GM19043 (cell line): ENCODE results near the gene RAD51C.
"Not testable (repeated sequence)": the region's sequence is repeated elsewhere in the genome, so short reads cannot be mapped to it uniquely, and the experiment has no call there.

Experiments
- ATAC-seq: cut with Tn5 transposase; IDR thresholded peaks from one replicate; pipeline ENCODE4 v1.9.1; 2021; ENCODE audit warnings: low read depth; ENCODE audit not compliant: unreplicated experiment

RAD51C gene

DNA sequence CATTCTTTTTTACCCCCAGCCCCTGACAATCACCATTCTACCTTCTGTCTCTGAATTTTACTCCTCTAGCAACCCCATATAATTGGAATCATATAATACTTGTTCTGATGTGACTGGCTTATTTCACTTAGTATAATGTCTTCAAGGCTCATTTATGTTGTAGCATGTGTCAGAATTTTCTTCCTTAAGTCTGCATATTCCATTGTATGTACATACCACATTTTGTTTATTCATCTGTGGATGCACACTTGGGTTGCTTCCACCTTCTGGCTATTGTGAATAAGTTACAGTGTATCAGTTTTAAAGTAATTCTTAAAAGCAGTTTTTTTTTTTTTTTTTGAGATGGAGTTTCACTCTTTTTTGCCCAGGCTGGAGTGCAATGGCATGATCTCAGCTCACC, 38.5 kb downstream of the RAD51C start:
- ATAC-seq, result no peak

DNA sequence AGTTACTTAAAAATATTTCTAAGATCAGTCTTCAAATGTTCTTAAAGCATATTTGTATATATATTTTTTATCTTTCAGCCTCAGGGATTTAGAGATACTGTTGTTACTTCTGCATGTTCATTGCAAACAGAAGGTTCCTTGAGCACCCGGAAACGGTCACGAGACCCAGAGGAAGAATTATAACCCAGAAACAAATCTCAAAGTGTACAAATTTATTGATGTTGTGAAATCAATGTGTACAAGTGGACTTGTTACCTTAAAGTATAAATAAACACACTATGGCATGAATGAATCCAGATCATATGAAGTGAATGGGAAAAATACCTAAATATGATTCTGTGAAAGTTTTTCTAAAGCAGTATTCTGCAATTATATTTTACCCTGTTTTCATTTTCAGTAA, 41.6 kb downstream of the RAD51C start:
- no peak for ATAC-seq

DNA sequence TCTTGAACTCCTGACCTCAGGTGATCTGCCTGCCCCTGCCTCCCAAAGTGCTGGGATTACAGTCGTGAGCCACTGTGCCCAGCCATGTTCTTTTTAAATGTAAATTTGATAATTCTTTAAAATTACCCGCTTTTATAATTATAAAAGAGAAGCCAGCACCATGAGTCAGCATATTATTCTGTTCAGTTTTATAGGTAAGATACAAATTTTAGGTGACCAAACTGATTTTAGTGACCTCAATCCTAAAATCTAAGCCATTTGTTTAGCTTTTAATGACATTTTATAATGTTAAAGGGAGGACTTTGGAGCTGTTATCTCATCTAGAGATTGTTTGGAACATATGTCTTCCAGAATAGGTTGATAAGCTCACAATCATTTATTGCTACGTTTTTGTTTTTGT, 42.4 kb downstream of the RAD51C start:
- no peak for ATAC-seq

DNA sequence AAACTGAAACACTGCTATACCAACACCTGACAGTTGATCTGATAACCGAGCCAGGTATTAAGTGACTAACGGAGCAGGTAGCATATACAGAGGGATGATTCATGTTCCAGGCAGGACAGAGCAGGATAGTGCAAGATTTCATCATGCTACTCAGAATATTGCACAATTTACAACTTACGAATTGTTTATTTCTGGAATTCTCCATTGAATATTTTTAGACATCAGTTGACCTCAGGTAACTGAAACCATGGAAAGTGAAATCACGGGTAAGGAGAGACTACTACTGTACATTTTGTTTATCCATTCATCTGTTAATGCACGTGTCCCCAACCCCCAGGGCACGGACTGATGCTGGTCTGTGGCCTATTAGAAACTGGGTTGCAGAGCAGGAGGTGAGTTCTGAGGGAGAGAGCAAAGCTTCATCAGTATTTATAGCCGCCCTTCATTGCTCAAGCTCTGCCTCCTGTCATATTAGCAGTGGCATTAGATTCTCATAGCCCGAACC, 48.8 kb downstream of the RAD51C start:
- ATAC-seq, result no peak

DNA sequence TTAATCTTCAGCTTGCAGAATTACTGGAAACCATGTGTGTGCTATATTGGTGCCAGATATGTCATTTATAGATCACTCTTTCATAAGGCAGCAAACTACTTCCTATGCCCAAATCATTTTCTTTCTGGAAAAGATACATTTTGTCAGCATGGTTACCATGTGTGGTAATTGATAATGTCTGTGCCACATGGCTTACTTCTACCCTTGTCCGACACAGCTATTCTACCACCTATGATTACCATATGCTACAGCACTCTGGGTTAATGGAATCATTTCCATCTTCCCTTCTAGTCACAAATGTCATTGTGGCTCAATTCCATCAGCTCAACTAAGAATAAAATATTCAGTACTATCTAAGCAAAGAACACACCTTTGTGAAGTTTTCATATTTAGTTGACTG, 55.3 kb downstream of the RAD51C start:
- ATAC-seq, result no peak

DNA sequence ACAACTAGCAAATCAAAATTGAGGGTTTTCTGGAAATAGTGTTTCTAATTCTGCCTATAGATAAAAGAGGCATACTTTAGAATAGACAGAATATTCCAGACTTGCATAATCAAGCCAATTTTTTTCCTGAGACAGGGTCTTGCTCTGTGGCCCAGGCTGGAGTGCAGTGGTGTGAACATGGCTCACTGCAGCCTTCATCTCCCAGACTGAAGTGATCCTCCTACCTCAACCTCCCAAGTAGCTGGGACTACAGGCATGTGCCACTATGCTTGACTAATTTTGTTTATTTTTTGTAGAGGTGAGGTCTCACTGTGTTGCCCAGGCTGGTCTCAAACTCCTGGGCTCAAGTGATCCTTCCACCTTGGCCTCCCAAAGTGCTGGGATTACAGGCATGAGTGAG, 57.2 kb downstream of the RAD51C start:
- ATAC-seq, result not testable (repeated sequence)

DNA sequence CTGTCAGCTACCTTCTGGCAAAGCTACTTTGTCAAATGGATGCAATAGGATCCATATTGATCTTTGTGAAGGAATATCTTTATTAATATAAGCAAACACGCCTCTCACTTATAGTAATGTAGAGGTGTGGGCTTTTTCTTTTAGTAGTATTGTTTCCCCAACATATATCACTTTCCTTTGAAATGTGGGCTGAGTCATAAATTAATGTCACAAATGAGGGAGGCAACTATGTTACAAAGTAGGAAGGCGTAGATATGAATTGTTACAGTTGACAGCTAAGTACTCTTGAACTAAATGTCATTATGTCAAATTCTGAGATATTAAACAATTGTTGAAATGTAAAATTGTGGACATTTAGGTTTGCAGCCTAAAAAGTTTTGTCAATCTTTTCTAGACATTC, 60.6 kb downstream of the RAD51C start:
- no peak for ATAC-seq

DNA sequence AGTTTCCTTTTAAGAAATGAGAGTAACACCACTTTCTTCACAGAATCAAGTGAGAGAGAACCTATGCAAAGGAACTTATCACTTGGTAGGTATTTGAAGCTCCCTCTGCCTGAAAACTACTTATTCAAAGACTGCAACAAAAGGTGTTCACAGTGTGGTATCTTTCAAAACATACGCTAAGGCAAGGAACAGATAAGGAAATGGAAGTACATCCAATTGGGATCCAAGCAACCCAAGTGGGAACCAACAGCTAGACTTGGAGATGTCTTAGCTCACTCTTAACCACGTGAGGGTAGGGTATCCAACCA, 62.8 kb downstream of the RAD51C start:
- ATAC-seq, result no peak

DNA sequence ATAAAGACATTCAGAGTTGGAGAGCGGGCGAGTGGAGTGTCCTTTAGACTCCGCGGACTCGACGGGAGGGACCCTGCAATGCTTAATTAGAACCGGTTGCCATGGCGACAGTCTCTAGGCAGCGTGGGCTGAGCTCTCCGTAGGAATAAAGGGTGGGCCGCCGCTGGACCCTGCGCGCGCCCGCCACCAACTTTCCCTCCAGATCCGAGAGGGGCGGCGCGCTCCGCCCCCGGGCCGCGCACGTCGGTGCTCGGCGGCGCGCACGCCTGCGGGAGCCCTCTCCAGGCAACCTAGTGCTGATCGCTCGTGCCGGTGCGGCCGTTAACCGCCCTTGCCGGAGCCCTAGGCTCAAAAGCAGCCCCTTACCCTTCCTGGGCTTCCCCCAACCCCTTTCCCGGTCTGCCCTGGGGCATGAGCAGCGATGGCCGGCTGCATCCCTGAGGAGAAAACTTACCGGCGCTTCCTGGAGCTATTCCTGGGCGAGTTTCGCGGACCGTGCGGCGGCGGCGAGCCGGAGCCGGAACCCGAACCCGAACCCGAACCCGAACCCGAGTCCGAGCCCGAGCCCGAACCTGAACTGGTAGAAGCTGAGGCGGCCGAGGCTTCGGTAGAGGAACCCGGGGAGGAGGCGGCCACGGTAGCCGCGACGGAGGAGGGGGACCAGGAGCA, 63.3 kb downstream of the RAD51C start, which contains the start of gene PPM1E:
TSS of gene PPM1E (plus strand) at position 278 of the 669 bp plus-strand sequence.
- no peak for ATAC-seq

DNA sequence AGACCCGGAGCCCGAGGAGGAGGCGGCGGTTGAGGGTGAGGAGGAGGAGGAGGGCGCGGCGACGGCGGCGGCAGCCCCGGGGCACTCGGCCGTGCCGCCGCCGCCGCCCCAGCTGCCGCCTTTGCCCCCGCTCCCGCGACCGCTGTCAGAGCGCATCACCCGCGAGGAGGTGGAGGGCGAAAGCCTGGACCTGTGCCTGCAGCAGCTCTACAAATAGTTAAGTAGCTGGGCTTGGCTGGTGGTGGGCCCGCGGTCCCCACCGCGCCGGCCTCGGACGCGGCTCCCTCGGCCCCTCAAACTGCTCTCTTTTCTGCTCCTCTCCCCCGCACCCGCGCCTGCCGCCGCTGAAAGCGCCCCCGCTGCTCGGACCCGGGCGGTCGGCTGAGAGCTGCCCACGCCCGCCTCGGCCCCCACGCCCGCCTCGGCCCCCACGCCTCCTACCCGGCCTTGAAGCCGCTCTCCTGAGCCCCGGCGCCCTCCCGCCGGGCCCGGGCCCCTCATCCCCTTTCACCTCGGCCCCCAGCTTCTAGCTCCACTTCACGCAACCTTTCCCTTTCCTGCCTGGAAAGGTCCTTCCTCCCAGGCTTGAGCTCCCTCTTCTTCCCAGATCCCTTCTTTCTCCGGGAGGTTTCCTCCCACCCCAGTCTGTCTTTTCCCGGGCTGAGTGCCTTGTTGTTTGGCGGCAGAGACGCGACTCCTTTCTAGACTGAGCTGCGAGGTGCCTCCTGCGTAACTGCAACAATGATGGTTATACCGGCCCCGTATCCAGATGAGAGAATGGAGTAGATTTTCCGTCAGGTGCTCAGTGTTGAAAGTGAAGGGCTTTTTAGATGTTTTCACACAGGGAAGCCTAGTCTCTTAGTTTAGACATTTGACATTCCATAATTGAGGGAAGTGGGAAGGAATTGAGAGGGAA, 64.1 kb downstream of the RAD51C start:
- no peak for ATAC-seq

DNA sequence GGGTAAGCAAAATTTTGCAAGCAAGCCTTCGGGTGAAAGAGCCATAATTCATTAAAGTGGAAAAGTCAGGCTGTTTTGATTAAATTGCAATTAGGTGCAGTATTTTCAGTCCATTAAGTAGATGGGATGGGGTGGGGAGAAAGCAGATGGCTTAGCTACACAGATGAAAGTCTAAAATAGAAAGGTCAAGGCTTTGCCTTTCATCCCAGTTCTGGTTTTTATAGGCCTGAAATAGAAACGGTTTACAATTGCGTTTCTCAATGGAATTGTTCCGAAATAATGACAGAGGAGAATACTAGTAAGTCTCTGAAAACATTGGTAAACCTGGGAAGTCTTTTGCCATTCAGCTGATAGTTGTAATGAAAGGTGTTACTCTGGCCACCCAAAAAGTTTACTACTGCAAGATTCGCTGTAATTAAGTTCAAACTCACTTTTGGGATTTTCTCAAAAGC, 64.8 kb downstream of the RAD51C start:
- no peak for ATAC-seq

DNA sequence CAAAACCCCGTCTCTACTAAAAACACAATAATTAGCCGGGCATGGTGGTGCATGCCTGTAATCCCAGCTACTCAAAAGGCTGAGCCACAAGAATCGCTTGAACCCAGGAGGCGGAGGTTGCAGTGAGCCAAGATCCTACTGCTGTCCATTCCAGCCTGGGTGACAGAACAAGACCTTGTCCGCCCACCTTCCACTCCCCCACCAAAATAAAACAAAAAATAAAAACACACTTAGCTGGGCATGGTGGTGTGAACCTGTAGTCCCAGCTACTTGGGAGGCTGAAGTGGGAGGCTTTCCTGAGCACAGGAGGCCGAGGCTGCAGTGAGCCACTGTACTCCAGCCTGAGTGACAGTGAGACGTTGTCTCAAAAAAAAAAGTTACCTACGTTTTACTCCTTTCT, 66.5 kb downstream of the RAD51C start:
- no peak for ATAC-seq

DNA sequence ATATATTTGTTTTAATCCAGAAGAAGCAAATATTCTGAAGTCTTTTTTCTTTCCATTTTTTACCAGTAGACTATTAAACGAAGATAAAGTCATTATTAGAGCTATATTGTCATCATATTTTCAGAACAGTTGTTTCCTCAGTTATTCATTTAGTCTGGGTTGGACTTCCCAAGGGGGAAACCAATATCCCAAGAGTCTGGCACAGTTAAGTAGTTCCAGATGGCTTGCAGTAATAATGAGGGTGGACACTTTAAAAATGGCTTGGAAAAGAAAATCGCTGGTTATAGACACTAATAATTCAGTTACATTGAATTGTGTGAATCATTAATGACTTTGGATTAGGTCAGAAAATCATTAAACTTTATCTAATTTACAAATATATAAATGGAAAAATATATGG, 67.1 kb downstream of the RAD51C start:
- ATAC-seq, result no peak

DNA sequence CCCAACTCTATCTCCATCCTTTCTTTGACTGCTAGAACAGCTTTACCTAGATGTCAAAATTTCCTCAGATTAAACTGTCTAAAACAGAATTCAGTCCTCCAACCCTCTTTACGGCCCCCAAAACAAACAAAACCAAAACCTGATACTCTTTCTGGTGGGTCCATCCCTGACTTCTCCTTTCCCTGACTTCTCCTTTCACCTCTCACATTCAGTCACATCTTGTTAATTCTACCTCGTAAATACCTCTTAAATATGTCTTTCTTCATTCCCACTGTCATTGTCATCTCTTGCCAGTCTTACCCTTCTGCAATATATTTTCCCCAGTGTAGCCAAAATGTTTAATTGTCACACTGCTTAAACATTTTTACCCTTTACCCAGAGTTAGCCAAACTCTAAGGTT, 67.8 kb downstream of the RAD51C start:
- no peak for ATAC-seq

DNA sequence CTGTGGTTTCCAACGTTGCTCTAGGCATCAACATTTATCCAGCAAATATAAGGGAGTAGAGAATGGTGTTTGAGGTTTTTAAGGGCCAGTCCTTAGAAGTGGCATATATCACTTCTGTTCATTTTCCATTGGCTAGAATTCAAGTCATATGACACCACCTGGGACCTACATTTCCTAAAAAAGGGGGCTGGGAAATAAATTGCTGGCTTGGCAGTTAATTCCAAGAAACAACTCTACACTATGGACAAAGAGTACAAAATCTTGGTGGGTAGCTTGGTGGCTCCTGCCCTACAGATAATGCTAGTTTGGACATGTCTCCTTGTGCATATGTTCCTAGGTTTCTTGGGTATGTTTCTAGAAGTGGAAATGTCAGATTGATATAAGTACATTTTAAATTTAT, 70.9 kb downstream of the RAD51C start:
- no peak for ATAC-seq

DNA sequence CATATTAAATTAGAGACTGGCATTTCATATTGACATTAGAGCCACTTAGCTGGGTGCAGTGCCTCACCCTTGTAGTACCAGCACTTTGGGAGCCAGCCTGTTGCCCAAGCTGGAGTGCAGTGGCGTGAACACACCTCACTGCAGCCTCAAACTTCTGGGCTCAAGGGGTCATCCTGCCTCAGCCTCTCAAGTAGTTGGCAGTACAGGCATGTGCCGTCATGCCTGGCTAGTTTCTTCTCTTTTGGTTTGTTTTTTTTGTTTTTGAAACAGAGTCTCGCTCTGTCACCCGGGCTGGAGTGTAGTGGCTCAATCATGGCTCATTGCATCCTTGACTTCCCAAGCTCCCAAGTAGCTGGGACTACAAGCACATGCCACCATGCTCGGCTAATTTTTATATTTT, 72.0 kb downstream of the RAD51C start:
- no peak for ATAC-seq

DNA sequence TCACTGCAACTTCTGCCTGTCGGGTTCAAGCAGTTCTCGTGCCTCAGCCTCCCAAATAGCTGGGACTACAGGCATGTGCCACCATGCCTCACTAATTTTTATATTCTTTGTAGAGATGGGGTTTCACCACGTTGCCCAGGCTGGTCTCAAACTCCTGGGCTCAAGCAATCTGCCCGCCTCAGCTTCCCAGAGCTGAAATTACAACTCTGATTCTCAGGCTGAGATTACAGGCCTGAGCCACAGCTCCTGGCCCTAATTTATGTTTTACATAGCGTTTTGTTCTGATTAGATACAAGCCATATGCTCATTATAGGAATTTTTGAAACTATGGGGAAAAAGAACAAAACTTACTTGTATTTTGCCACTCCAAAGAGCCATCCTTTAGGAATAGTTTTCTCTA, 86.1 kb downstream of the RAD51C start:
- ATAC-seq, result not testable (repeated sequence)

DNA sequence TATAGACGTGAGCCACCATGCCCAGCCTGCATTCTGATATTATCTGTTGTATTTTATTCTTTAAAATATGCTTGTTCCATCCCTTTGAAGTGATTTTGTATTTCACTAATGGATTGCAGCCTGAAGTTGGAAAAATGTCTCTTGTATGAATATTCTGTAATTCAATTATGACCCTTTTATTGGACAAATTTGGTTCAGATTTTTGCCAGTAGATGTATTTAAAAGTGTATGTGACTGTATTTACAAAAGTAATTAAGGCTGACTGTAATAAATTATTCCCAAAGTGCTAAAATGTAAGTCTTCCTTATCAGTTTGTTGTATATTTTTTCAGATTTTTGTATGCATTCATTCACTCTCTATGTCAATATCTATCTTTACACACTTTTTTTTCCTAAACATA, 87.0 kb downstream of the RAD51C start:
- no peak for ATAC-seq

DNA sequence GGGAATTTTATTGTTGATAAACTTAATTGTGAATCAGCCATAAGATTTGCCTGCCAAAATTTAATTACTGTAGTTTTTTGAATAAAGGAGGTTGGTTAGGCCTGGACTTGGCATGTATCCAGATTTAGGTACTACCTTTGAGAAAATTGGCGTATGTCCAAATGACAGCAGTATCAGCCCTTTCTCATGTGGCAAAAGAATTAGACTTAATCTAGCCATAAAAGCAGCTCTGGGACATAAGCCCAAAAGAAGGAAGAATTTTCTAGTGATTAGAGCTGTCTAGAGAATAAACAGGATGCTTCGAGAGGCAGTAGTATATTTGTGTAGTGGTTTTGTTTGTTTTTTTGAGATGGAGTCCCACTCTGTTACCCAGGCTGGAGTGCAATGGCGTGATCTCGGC, 91.0 kb downstream of the RAD51C start:
- no peak for ATAC-seq

DNA sequence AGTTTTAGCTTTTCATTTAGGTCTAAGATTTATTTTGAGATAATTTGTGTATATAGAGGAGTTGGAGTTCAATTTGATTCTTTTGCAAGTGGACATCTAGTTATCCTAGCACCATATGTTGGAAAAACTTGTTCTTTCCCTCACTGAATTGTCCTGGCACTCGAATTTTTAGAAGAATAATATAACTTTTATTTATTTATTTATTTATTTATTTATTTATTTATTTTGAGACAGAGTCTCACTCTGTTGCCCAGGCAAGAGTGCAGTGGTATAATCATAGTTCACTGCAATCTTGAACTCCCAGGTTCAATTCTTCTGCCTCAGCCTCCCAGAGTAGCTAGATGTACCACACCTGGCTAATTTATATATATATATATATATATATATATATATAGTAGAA, 92.7 kb downstream of the RAD51C start:
- no peak for ATAC-seq
